GM18526 (cell line): Measurements from ENCODE around the gene FAM117A.

Source experiments
- POLR2A ChIP-seq: IDR thresholded peaks from 3 replicates; pipeline ENCODE4 v1.6.1; 2011; ENCODE audit not compliant: insufficient read length; ENCODE audit errors: extremely low read depth

FAM117A gene

DNA sequence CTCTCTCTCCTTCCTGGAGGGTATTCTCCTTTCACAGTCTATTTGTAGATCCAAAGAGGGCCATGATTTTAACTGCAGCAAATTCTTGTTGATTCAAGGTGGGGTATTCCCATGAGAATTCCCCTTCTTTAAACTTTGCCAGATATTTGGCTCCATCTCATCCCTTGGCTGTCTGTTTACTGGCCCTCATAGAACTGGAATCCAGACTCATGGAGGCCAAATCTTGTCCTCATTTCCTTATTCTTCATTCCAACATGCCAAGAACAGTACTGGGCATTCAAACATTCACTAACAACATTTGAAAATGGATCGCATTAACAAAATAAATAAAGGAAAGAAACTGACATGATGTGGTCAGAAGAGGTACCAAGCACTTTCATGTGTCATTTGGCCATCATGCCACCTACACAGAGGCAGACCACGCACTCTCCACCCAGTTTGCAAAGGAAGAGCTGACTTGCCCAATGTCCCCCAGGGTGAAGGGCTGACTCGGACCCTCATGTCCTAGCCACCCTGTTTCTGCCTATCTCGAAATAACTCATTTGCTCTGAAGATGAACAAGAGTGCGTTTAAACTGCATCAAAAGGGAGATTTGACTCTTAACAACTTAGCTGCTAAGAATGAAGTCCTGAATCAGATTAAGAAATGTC lies 33.0 kb downstream of the FAM117A start:
- no peak for TF ChIP-seq POLR2A

DNA sequence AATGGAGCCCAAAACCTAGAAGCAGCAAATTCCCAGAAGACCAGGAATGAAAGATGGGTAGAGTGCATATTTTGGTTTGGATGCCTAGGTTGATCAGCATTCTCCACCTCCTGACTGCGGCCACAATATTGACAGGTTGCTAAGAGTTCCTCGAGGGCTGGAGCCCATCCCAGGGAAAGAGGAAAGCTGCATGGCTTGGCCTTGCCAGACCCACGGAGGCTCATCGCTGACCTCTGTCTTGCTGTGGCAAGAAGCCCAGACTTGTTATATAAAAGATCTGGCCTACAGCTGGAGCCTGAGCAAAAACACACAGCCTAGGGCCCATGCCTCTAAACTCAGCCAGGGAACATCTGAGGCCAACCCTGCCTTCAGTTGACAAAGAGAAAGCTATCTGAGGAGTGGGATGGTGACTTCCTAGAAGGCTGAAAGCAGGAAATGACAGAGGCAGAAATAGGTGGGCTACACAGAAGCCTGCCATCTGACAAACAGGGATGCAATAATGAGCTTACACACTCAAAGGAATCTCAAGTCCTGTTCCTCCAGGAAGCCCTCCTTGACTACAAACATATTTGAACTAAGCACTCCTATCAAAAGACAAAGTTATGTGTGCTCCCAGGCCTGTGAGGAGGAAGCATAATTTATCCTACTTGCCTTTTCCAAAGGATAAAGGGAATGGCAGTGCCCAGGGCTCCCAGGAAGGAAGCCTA lies 33.7 kb downstream of the FAM117A start:
- TF ChIP-seq POLR2A, result no peak

DNA sequence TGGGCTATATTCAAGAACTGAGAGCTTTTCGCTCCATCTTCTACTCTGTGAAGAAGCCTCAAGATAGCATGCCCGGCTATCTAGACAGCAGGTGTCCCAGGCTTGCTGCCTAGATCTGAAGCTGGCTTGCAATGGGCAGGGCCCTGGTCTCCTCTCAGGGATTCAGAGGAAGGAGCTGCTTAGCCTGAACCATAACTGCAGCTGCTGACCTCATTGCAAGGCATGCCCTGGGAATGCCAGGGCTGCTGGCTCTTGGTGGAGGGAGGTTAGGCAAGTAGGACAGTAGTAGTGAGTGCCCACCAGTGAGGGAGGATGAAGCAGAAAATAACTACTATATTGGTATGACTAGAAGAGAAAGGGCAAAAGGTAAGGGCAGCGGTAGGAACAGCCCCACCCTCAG lies 34.9 kb downstream of the FAM117A start:
- no peak for TF ChIP-seq POLR2A

DNA sequence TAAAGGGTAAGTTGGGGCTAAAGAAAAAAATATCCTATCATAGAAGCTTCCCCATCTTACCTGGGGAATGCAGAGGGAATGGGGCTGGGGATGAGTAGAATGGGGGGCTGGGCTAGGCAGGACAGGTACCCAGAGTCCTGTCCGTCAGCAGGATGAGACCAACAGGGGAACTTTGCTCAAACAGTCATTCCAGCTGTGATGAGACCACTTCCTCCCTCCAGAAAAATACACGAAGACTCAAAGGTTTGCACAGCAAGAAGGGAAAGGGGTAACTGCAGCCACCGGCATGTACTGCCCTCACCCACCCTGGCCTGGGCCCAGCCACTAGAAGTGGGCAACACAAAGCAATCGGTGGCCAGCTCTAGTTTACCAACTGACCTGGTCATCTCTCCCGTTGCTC lies 35.5 kb downstream of the FAM117A start:
- TF ChIP-seq POLR2A, result no peak

DNA sequence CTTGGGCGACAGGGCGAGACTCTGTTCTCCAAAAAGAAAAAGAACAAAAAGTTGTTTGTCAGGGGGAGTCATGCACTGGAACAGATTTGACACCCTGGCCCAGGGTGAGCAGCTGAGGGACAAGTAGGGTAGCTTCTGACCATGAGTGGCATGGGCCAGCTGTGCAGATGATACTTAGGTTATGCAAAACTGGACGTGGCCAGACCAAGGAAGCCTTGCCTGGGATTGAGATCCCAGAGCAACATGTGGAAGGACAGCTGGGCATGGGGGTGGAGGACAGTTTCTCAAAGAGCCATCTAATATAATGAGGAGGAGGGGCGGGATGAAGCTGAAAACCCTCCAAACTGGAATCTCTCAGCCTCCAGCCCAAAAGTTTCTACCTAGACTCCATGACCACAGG lies 36.6 kb downstream of the FAM117A start:
- no peak for TF ChIP-seq POLR2A

DNA sequence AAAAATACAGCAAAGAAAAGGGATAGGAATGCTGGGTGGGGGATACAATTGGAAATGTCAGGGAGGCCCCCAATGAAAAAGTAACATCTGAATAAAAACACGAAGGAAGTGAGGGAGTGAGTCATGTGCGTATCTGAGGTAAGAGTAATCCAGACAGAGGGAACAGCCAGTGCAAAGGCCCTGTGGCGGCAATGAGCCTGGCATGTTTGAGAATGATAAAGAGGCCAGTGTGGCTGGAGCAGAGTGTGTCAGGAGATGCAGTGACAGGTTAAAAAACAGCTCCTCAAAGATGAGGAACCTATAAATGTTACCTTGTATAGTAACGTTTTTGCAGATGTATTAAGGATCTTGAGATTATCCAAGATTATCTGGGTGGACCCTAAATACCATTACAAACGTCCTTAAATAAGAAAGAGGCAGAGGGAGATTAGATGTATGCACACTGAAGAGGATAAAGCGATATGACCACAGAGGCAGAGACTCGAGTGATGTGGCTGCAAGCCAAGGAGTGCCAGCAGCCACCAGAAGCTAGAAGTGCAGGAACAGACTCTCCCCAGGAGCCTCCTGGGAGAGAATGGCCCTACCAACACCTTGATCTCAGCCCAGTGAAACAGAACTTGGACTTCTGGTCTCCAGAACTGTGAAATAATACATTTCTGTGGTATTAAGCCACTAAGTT lies 38.3 kb downstream of the FAM117A start:
- no peak for TF ChIP-seq POLR2A

DNA sequence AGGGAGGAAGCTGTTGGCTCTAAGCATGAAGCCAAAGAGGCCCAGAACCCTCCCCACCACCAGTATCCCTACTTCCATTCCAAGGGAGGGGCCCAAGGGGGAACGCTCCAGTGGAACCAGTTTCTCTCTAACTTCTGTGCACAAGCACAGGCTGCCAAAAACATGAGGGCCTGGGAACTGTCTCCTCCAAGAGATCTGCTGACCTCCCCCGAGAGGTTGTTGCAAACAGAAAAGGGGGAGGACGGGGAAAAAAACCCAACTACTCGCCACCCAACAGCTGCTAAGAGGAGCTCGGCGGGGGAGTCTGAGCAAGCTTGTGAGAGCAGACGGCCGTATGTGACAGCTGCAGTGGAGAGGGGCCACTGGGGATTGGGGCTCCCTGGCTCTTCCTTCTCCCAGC lies 40.5 kb downstream of the FAM117A start:
- TF ChIP-seq POLR2A, result no peak

DNA sequence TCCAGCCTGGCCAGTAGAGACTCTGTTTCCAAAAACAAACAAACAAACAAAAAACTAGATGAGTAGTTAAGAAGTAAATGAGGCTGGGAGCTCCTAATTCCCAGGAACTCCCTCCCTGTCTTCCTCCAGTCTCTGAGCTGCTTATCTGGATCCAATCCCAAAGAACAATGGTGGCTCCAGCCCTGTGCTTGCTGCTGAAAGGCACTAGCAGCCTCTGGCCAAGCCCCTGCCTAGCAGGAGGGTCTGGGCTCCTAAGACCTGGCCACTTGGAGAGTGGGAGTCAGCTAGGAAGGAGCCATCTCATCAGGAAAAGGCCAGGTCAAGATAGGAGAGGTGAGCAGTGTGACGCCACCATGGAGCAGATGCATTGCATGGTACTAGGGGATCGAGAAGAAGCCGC lies 41.9 kb downstream of the FAM117A start:
- no peak for TF ChIP-seq POLR2A

DNA sequence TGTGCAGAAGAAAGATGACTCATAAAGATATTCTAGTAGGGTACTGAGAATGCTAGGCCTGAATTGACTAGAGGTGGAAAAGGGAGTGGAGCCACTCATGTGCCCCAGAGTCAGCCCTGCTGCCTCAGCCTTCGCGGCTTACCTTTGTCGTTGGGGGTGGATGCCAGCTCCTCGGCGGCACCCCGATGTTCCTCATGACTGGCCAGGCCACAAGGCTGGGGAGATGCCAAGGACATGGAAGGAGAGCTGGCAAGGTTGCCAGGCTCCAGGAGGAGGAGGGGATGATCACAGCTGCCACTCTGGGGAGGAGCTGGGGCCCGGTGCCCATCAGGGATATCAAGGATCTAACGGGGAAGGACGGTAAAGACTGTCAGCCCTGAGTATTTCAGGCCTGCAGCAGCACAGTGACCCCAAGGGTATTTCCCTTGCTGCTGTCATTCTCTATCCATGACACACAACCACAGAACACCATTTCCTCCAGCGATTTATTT lies 46.5 kb downstream of the FAM117A start:
- no peak for TF ChIP-seq POLR2A

DNA sequence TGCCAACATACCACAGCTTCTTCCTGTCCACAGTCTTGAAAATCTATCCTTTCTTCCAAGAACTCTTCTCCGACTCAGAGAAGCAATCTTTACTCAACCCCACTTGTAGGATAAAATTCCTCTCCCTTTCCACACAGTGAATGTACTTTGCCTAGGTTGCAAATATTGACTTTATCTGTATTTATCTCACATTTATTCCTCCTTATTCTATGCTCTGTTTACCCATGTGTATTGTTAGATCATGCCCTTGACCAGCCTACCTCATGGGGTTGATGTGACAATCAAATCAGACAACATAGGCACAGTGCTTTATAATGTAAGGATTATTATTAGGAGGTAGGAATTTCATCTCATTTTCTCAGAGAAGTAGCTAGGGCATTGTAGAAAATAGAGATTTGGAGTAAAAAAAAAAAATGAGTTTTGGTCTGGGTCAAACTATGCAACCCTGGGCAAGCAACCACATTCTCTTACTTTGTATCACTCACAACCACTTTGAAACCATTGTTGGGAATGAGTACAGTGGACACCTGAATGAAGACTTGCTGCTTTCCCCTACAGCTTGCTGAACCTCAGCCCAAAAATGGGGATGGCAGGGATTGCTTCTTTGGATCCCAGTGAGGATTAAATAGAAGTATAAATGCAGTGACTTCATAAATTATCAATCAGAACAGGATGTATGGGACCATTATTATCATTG lies 47.1 kb downstream of the FAM117A start:
- TF ChIP-seq POLR2A, result no peak

DNA sequence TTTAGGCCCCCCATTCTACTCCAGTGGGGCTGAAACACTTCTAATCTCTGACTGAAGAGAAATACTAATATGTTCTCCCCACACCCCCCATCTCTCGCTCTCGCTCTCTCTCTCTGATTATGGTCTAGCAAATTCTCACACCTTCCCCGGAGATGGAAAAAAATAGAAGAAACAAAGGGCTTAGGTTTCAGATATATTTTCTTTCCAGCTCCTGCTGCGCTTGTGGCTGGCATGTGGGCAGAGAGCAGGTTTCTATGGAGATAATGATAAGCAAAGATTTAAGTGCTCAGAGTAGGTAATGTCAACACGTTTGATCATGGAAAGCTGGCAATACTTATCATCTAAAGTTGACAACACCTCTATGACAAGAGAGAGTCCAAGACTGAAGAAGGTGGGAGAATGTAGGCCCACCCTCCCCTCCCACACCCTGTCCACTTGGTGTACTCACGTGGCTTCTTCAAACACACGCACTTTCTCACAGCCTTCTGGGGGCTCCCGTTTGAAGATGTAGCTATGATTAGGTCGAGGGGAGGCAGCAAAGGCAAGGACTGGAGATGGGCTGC lies 48.1 kb downstream of the FAM117A start:
- TF ChIP-seq POLR2A, result no peak

DNA sequence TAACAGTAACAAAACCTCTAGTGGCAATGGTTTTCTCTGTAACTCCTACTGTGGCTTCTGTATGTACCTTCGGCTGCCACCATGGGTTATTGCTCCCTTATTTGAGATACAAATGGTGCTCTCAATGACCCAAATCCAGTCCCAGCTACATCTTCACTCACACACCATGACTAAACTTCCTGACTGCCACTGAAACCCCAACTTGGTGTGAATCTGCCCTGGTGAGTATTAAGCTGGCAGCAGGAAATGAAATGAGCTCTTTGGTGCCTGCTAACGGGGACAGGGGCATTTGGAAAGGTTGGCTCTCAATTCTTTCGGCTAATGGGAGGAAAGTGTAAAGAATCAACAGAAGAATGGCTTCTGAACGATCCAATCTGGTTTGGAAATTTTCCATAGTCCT lies 48.7 kb downstream of the FAM117A start:
- TF ChIP-seq POLR2A, result no peak

DNA sequence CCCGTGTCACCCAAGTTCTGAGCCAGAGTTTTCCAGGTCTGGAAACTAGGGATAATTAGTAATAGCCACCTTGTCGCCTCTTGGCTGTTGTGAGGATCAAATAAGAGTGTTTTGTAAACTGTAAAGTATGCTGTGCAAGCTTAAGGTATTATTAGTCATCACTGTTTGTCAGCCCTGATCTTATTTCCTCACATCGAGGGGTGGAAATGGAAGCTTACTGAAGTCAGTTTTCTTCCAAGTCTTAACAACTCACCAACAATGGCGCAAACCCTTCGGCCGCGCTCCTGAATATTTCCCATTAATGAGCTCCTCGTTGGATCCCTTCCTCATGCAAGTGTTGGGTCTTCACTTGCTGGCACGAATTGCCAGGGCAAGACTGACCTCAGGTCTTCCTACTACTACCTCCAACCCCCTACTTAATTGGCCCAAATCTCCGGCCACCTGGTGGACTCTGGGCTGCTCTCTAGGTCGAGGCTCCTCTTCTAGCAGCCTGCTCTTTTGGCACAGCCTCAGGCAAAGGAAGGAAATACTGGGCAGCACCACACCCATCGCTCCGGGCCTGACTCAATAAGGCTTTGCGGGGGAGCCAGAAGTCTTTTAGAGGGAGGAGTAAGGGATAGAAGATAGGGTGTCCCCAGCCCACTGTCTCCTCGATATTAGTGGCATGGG lies 55.3 kb downstream of the FAM117A start:
- no peak for TF ChIP-seq POLR2A

DNA sequence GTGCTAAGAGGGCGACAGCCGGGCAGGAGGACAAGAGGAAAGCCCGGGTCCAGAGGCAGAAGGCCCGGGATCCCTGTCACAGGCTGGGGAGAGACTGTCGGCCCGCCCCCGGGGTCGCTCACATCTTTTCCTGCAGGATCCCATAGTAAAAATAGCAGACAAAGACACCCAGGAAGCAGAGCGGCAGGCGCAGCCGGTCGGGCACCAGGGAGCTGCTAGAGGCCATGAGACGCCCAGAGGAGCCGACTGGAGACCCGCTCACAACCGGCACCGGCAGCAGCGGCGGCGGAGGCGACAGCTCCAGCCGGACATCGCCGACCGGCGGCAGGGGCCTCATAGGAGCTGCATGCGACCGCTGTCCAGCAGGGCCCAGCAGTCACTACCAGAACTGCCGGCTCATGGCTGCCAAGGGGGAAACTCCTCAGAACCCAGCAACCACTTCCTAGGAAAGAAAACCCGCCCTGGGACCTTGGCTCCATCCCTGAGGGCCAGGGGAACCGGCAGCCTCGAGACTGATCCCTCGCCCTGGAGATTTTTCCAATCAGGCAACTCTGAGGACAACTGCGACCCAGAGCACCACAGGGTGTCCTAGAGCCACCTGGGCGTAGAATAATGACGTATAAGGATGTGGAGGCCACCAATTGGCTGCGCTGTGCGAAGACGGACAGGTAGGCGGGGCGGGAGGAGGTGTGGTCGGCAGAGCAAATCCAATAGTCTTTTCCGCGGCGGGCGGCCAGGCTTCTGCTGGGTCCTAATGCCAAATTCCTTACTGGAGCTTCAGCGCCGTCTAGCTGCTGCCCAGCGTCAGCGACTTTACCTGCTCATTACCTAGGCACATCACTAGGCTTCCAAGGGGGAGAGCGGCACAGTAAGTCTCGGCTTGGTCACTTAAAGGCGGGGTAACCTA lies 56.1 kb downstream of the FAM117A start, which contains the start of gene SLC35B1:
Gene SLC35B1, minus strand, starts transcription at position 357 of the 907 bp plus-strand sequence. Its CDS starts 131 bp downstream, at position 226.
- peak; percentile 73 for TF ChIP-seq POLR2A
